HepG2 (cell line): ENCODE data around the gene CCDC201. TPM values are rescaled to one million over a fixed set of nuclear protein-coding genes. Genes with fewer than 3 reads are reported as not detected.

Experiments
- ATF3 ChIP-seq: sonication (generic); formaldehyde crosslinking; IDR thresholded peaks from 2 replicates; pipeline ENCODE4 v1.4.0; 2020; ENCODE audit warnings: missing genetic modification reagents
- BATF2 ChIP-seq: sonication (generic); formaldehyde crosslinking; IDR thresholded peaks from 2 replicates; pipeline ENCODE4 v1.8.0; 2022; ENCODE audit warnings: mild to moderate bottlenecking, missing genetic modification reagents, moderate library complexity
- FOXA1 ChIP-seq, 2 experiments: fragments of 450-650 bp in 1 of 2; sonication (generic) in 1 of 2; formaldehyde crosslinking in 1 of 2; IDR thresholded peaks; 2 replicates each; pipeline versions ENCODE4 v1.4.0 to v1.6.1; 2016 to 2020; ENCODE audit warnings: missing genetic modification reagents in 1 of 2
- FOXK2 ChIP-seq: fragments of 450-650 bp; IDR thresholded peaks from 2 replicates; pipeline ENCODE4 v1.6.1; 2016
- GABPA ChIP-seq, 2 experiments: IDR thresholded peaks; 2 replicates each; pipeline ENCODE4 v1.6.1; 2011 to 2016; ENCODE audit warnings: low read depth in 2 of 2, low read length in 1 of 2, missing biosample characterization in 1 of 2, missing genetic modification characterization in 1 of 2
- GTF3A ChIP-seq: sonication (generic); formaldehyde crosslinking; conservative IDR thresholded peaks from 2 replicates; pipeline ENCODE4 v1.4.0; 2020; ENCODE audit warnings: mild to moderate bottlenecking, missing genetic modification reagents
- ISX ChIP-seq: sonication (generic); formaldehyde crosslinking; conservative IDR thresholded peaks from 2 replicates; pipeline ENCODE4 v1.5.0; 2020; ENCODE audit warnings: missing genetic modification reagents
- NFYB ChIP-seq: sonication (generic); formaldehyde crosslinking; IDR thresholded peaks from 2 replicates; pipeline ENCODE4 v1.4.0; 2020; ENCODE audit warnings: missing genetic modification reagents
- POGZ ChIP-seq: sonication (generic); formaldehyde crosslinking; IDR thresholded peaks from 2 replicates; pipeline ENCODE4 v1.4.0; 2020; ENCODE audit warnings: mild to moderate bottlenecking, missing genetic modification reagents
- RAD51 ChIP-seq: fragments of 450-650 bp; IDR thresholded peaks from 2 replicates; pipeline ENCODE4 v1.6.1; 2016; ENCODE audit warnings: borderline replicate concordance
- SP4 ChIP-seq: sonication (generic); formaldehyde crosslinking; IDR thresholded peaks from 2 replicates; pipeline ENCODE4 v1.8.1; 2023; ENCODE audit warnings: mild to moderate bottlenecking, missing genetic modification reagents
- ZBTB20 ChIP-seq: sonication (generic); formaldehyde crosslinking; IDR thresholded peaks from 2 replicates; pipeline ENCODE4 v1.8.1; 2023; ENCODE audit warnings: missing genetic modification reagents, low read depth, mild to moderate bottlenecking, borderline replicate concordance
- ZBTB34 ChIP-seq: sonication (generic); formaldehyde crosslinking; IDR thresholded peaks from 2 replicates; pipeline ENCODE4 v1.8.0; 2022; ENCODE audit warnings: mild to moderate bottlenecking, missing genetic modification reagents
- ZNF138 ChIP-seq: sonication (generic); formaldehyde crosslinking; IDR thresholded peaks from 2 replicates; pipeline ENCODE4 v1.5.0; 2020; ENCODE audit warnings: mild to moderate bottlenecking, low read depth, missing genetic modification reagents
- ZNF225 ChIP-seq: sonication (generic); formaldehyde crosslinking; IDR thresholded peaks from 2 replicates; pipeline ENCODE4 v1.4.0; 2020; ENCODE audit warnings: mild to moderate bottlenecking, missing genetic modification reagents
- ZNF3 ChIP-seq: IDR thresholded peaks from 2 replicates; pipeline ENCODE4 v1.7.0; 2017; ENCODE audit warnings: inconsistent platforms
- ZNF382 ChIP-seq: sonication (generic); formaldehyde crosslinking; IDR thresholded peaks from 2 replicates; pipeline ENCODE4 v1.5.0; 2020; ENCODE audit warnings: missing genetic modification reagents, mild to moderate bottlenecking, borderline replicate concordance
- ZNF550 ChIP-seq: sonication (generic); formaldehyde crosslinking; IDR thresholded peaks from 2 replicates; pipeline ENCODE4 v1.4.0; 2020; ENCODE audit warnings: mild to moderate bottlenecking, missing genetic modification reagents, borderline replicate concordance
- ZNF646 ChIP-seq: sonication (generic); formaldehyde crosslinking; IDR thresholded peaks from 2 replicates; pipeline ENCODE4 v1.9.0; 2021; ENCODE audit warnings: mild to moderate bottlenecking, missing genetic modification reagents
- ZNF674 ChIP-seq: sonication (generic); formaldehyde crosslinking; IDR thresholded peaks from 2 replicates; pipeline ENCODE4 v1.5.0; 2020; ENCODE audit warnings: low read depth, mild to moderate bottlenecking, missing genetic modification reagents
- ZNF777 ChIP-seq: sonication (generic); formaldehyde crosslinking; IDR thresholded peaks from 2 replicates; pipeline ENCODE4 v1.4.0; 2020; ENCODE audit warnings: missing genetic modification reagents
- ZNF790 ChIP-seq: sonication (generic); formaldehyde crosslinking; IDR thresholded peaks from 2 replicates; pipeline ENCODE4 v1.8.0; 2022; ENCODE audit warnings: missing genetic modification reagents, mild to moderate bottlenecking, borderline replicate concordance
- polyA plus RNA-seq, 8 experiments: library from polyadenylated mRNA; depleted of rRNA in 3 of 8; stranded (reverse) in 7 of 8; unstranded in 1 of 8; fragments of >200 nt; fragmentation: Illumina TruSeq in 4 of 8; extraction: Trizol in 4 of 8; gene quantifications; 2 replicates each; pipeline versions ENCODE4 v1.2.1 to v1.2.3, GENCODE V29; 2011 to 2016; ENCODE audit warnings: low read depth in 4 of 8, missing spikeins in 1 of 8, mixed read lengths in 1 of 8; ENCODE audit not compliant: insufficient read depth in 1 of 8
- total RNA-seq, 5 experiments: library from RNA; depleted of rRNA; stranded (reverse); fragments of >200 nt; fragmentation: Illumina TruSeq; extraction: Trizol; gene quantifications; 2 replicates each; pipeline ENCODE4 v1.2.3, GENCODE V29; 2016; ENCODE audit warnings: low read depth in 1 of 5

Gene CCDC201
- total and polyA plus RNA-seq, 2 of the 13 experiments (the other 11 are each of a cell fraction or from before 2014, with no cell fraction given), result 0.92 TPM; not detected in 1

GRCh38 chr7:45885264-45885882, 12.5 kb upstream of the CCDC201 start (continued):
- TF ChIP-seq ZNF646, result no peak; the same call in 1 of the 2 replicates
- no peak for TF ChIP-seq ZNF382 (CRISPR knock-in tag)
- TF ChIP-seq FOXA1 (IDR thresholded peaks at IDR 0.05), result peak; percentile 84
- TF ChIP-seq FOXA1 (CRISPR knock-in tag; IDR thresholded peaks at IDR 0.05), result peak; percentile 95
- no peak for TF ChIP-seq ZNF225
- TF ChIP-seq BATF2, result no peak
- no peak for TF ChIP-seq ISX (CRISPR knock-in tag)
- TF ChIP-seq ZNF3 (CRISPR knock-in tag), result peak; percentile 95
- TF ChIP-seq ZNF550 (CRISPR knock-in tag), result no peak
- TF ChIP-seq ATF3, result peak; percentile 73
- no peak; the same call in 1 of the 2 replicates for TF ChIP-seq ZBTB20
- TF ChIP-seq GABPA (IDR thresholded peaks at IDR 0.05; ENCODE audit: low read depth, low read length), result no peak
- no peak for TF ChIP-seq GABPA (CRISPR knock-in tag; IDR thresholded peaks at IDR 0.05; ENCODE audit: low read depth)
- no peak for TF ChIP-seq RAD51
- TF ChIP-seq POGZ (CRISPR knock-in tag), result peak; percentile 82
- 0 out of 2 replicates have a peak, but pooled peaks have one; percentile 67 for TF ChIP-seq SP4 (CRISPR knock-in tag)
- TF ChIP-seq ZBTB34 (CRISPR knock-in tag), result peak; percentile 94
- no peak for TF ChIP-seq ZNF777 (CRISPR knock-in tag)
- TF ChIP-seq ZNF674 (CRISPR knock-in tag), result no peak
- TF ChIP-seq ZNF790 (CRISPR knock-in tag), result no peak
- no peak for TF ChIP-seq ZNF138
- peak; percentile 88 for TF ChIP-seq FOXK2
- TF ChIP-seq NFYB (CRISPR knock-in tag), result no peak; the same call in 1 of the 2 replicates
- no peak for TF ChIP-seq GTF3A (CRISPR knock-in tag)
